SU-DHL-6 (cell line): ENCODE data around the gene PML.

Experiments
- H2AFZ ChIP-seq: fragments of 200-600 bp; sonication (generic); 2 replicates; pipeline ENCODE4 v1.6.1; 2014; ENCODE audit warnings: low read depth, mild to moderate bottlenecking, moderate library complexity, mixed read lengths, antibody characterized with exemption, low read length; ENCODE audit not compliant: severe bottlenecking
- H3F3A ChIP-seq: fragments of 200-600 bp; shearing (Covaris generic); 2 replicates; pipeline ENCODE4 v1.6.0; 2016; ENCODE audit warnings: antibody characterized with exemption, mild to moderate bottlenecking; ENCODE audit not compliant: insufficient read depth
- H3K27ac ChIP-seq: fragments of 200-600 bp; sonication (generic); 2 replicates; pipeline ENCODE4 v1.5.1; 2016; ENCODE audit warnings: low read depth, mild to moderate bottlenecking, low read length, moderate library complexity, mixed read lengths
- H3K27me3 ChIP-seq: fragments of 200-600 bp; sonication (generic), shearing (Covaris generic); 2 replicates; pipeline ENCODE4 v1.6.0; 2014; ENCODE audit warnings: mild to moderate bottlenecking, low read length
- H3K36me3 ChIP-seq: fragments of 200-600 bp; sonication (generic); 2 replicates; pipeline ENCODE4 v1.6.1; 2014; ENCODE audit warnings: mild to moderate bottlenecking, low read length, mixed read lengths
- H3K4me2 ChIP-seq: fragments of 300-600, 200-600 bp; shearing (Covaris generic), sonication (generic); 2 replicates; pipeline ENCODE4 v1.6.0; 2014; ENCODE audit warnings: low read length, low read depth, mild to moderate bottlenecking; ENCODE audit not compliant: poor library complexity, severe bottlenecking
- H3K4me3 ChIP-seq: fragments of 200-600 bp; sonication (generic); 2 replicates; pipeline ENCODE4 v1.5.1; 2014; ENCODE audit warnings: antibody characterized with exemption, low read length, mild to moderate bottlenecking, mixed read lengths; ENCODE audit not compliant: insufficient read depth, poor library complexity, severe bottlenecking
- H3K79me2 ChIP-seq: fragments of 200-600 bp; sonication (generic); 2 replicates; pipeline ENCODE4 v1.6.1; 2014; ENCODE audit warnings: mild to moderate bottlenecking, low read length, moderate library complexity; ENCODE audit not compliant: insufficient read depth
- H3K9ac ChIP-seq: fragments of 200-600 bp; sonication (generic); 2 replicates; pipeline ENCODE4 v1.7.0; 2014; ENCODE audit warnings: mild to moderate bottlenecking, low read length
- H3K9me2 ChIP-seq: fragments of 200-600 bp; sonication (generic); replicated peaks from 2 replicates; pipeline ENCODE4 v1.6.1; 2014; ENCODE audit warnings: low read length; ENCODE audit not compliant: insufficient read depth
- H3K9me3 ChIP-seq: fragments of 200-600 bp; sonication (generic); 2 replicates; pipeline ENCODE4 v1.6.1; 2014; ENCODE audit warnings: low read length, mixed read lengths; ENCODE audit not compliant: insufficient read depth
- H4K20me1 ChIP-seq: fragments of 200-600 bp; sonication (generic); 2 replicates; pipeline ENCODE4 v1.6.1; 2014; ENCODE audit warnings: low read depth, mild to moderate bottlenecking, antibody characterized with exemption, low read length, moderate library complexity, mixed read lengths
- EZH2phosphoT487 ChIP-seq: fragments of 200-600 bp; sonication (generic), shearing (Covaris generic); conservative IDR thresholded peaks from 2 replicates; pipeline ENCODE4 v1.6.1; 2018; ENCODE audit warnings: mild to moderate bottlenecking, antibody characterized with exemption, low read length, moderate library complexity, mixed read lengths
- TF ChIP-seq, protein P1 (sequence below): fragments of 200-600 bp; sonication (generic); IDR thresholded peaks from one replicate; pipeline ENCODE4 v1.5.1; 2017; ENCODE audit warnings: antibody characterized with exemption, mild to moderate bottlenecking, low read length, moderate library complexity; ENCODE audit not compliant: insufficient read depth, poor library complexity, severe bottlenecking

PML gene

DNA sequence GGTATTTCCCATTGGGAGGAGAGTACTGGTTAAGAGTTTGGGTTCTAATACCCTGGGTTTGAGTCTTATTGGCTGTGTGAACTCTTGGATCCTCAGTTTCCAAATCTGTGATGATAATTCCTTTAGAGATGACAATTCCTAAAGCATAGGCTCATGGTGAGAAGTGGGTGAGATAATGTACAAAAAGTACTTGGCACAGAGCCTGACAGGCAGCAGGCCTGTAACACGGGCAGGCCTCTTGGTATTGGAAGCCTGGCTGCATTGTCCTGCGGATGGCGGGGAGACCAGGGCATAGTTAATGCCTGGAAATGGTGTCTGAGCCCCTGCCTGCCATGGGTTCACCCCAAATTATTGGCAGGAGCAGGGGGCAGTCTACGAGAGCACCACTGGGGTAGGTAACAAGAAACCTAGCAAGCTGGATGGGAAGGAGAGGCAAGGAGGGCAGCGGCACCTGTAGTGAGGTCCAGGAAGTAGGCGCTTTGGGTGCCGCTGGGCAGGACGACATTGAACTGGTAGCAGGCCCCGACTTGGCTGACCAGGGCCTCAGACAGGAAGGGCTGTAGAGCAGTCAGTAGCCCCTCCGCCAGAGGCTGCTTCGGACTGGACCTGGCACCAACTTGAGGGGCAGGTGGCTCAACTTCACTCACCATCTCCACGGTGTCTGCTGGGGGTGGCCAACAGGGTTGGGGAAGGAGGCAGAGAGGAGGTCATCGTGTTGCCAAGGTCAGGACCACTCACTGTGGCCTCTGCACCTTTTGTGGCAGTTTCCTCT is 10.1 kb upstream of the PML start:
- Histone ChIP-seq H3F3A (no peaks in the 10 kb centered on the region), H4K20me1 (no peaks in the 10 kb centered on the region), H3K36me3 (no peaks in the 10 kb centered on the region), H3K9ac (no peak overlapping the region), H3K9me2 (no peaks in the 10 kb centered on the region), H2AFZ (no peak overlapping the region), H3K9me3 (no peaks in the 10 kb centered on the region), H3K4me2 (no peak overlapping the region), H3K27me3 (no peaks in the 10 kb centered on the region), H3K27ac (no peak overlapping the region), H3K4me3 (no peak overlapping the region), H3K79me2 (no peaks in the 10 kb centered on the region)
- no peak for TF ChIP-seq EZH2phosphoT487
- TF ChIP-seq, protein P1, sequence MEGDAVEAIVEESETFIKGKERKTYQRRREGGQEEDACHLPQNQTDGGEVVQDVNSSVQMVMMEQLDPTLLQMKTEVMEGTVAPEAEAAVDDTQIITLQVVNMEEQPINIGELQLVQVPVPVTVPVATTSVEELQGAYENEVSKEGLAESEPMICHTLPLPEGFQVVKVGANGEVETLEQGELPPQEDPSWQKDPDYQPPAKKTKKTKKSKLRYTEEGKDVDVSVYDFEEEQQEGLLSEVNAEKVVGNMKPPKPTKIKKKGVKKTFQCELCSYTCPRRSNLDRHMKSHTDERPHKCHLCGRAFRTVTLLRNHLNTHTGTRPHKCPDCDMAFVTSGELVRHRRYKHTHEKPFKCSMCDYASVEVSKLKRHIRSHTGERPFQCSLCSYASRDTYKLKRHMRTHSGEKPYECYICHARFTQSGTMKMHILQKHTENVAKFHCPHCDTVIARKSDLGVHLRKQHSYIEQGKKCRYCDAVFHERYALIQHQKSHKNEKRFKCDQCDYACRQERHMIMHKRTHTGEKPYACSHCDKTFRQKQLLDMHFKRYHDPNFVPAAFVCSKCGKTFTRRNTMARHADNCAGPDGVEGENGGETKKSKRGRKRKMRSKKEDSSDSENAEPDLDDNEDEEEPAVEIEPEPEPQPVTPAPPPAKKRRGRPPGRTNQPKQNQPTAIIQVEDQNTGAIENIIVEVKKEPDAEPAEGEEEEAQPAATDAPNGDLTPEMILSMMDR, result no peak

- Histone ChIP-seq H3K9me2 (no peaks in the 10 kb centered on the region), H4K20me1 (no peaks in the 10 kb centered on the region), H3K9me3 (no peaks in the 10 kb centered on the region), H2AFZ (no peak overlapping the region), H3K79me2 (no peaks in the 10 kb centered on the region), H3K9ac (no peak overlapping the region), H3K4me3 (no peak overlapping the region), H3F3A (no peaks in the 10 kb centered on the region), H3K4me2 (no peak overlapping the region), H3K27me3 (no peaks in the 10 kb centered on the region), H3K27ac (no peak overlapping the region), H3K36me3 (no peaks in the 10 kb centered on the region)
- TF ChIP-seq, protein P1, result no peak
- no peak for TF ChIP-seq EZH2phosphoT487
Measured at GRCh38 chr15:73985101-73985873, 9.2 kb upstream of the PML start.

DNA sequence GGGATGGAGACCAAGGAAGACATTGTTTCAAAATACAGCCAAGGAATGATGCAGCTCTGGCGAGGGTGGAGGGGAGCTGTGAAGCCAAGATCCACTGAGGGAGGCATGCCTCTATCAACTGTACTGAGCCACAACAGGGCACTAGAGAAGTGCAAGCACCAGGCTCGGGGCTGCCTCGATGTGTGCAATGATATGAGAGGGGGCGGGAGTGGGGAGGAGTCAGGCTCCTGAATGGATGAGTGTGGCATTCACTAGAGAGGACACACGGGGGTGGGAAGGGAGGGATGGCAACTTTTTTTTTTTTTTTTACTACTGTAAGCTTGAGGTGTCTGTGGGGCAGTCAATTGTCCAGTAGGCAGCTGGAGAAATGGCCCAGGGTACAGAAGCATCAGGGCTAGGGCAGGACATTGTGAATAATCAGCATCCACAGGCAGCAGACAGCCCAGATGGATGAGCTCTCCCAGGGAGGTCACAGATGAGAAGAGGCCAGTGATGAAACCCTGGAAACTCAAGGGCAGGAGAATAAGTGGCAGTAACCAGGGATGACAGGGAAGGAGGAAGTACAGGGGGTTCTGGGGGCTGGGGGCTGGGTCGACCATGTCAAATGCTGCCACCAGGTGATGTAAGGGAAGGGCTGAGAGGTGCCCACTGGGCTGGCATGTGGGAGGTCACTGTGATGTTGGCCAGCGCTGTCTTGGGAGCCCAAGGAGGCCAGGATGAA is 8.3 kb upstream of the PML start:
- H3K9me2 ChIP-seq, result no peaks in the 10 kb centered on the region
- H3K27me3 ChIP-seq, result no peaks in the 10 kb centered on the region
- TF ChIP-seq, protein P1, result no peak
- no peak for TF ChIP-seq EZH2phosphoT487
- H3K4me3 ChIP-seq, result no peak overlapping the region
- no peaks in the 10 kb centered on the region for H3K9me3 ChIP-seq
- H3K36me3 ChIP-seq, result no peaks in the 10 kb centered on the region
- H2AFZ ChIP-seq, result no peak overlapping the region
- no peaks in the 10 kb centered on the region for H3K79me2 ChIP-seq
- no peak overlapping the region for H3K27ac ChIP-seq
- no peaks in the 10 kb centered on the region for H4K20me1 ChIP-seq
- H3K9ac ChIP-seq, result no peak overlapping the region
- H3F3A ChIP-seq, result no peaks in the 10 kb centered on the region
- no peak overlapping the region for H3K4me2 ChIP-seq
